WTC11 (cell line): ENCODE measurements around the gene KRTAP22-2. TPM values are rescaled to one million over a fixed set of nuclear protein-coding genes. Genes with fewer than 3 reads are reported as not detected.

Experiments used
- ATAC-seq: fragments of 200-7000 bp; cut with Tn5 transposase; 2 replicates; pipeline ENCODE4 v1.10.0; 2021; ENCODE audit warnings: mild to moderate bottlenecking, moderate library complexity
- CTCF ChIA-PET: fragments of 300-600 bp; sonication (Branson Sonifier 250); formaldehyde crosslinking; loops from one replicate; lab custom pipeline; 2021; ENCODE audit warnings: antibody characterized with exemption; lab: Charles Lee
- POLR2A ChIA-PET: fragments of 350-600 bp; sonication (Branson Sonifier 250); formaldehyde crosslinking; loops from one replicate; lab custom pipeline; 2021; ENCODE audit warnings: antibody characterized with exemption; lab: Charles Lee
- DNase-seq: peaks from one replicate; pipeline ENCODE4 v3.0.0; 2021; ENCODE audit warnings: low spot score
- H3K27ac Mint-ChIP-seq: 2 replicates; pipeline ENCODE4 v1.8.0; 2021; ENCODE audit warnings: mixed read lengths
- H3K27me3 Mint-ChIP-seq: 2 replicates; pipeline ENCODE4 v1.8.0; 2021; ENCODE audit warnings: low read depth, mild to moderate bottlenecking, moderate library complexity, mixed read lengths
- H3K36me3 Mint-ChIP-seq: 2 replicates; pipeline ENCODE4 v1.8.0; 2021; ENCODE audit warnings: mixed read lengths
- H3K4me1 Mint-ChIP-seq: 2 replicates; pipeline ENCODE4 v1.8.0; 2022; ENCODE audit warnings: mixed read lengths
- H3K4me3 Mint-ChIP-seq: 2 replicates; pipeline ENCODE4 v1.8.0; 2021; ENCODE audit warnings: mild to moderate bottlenecking, moderate library complexity, mixed read lengths
- H3K9me3 Mint-ChIP-seq: 2 replicates; pipeline ENCODE4 v1.8.0; 2021; ENCODE audit warnings: mixed read lengths
- FOXK1 ChIP-seq: sonication (generic); formaldehyde crosslinking; IDR thresholded peaks from 2 replicates; pipeline ENCODE4 v1.8.0; 2022; ENCODE audit warnings: mild to moderate bottlenecking, moderate library complexity, missing genetic modification reagents
- JAZF1 ChIP-seq: fragments of 250-450 bp; sonication (Bioruptor Pico); IDR thresholded peaks from 2 replicates; pipeline ENCODE4 v1.9.0; 2021; ENCODE audit warnings: moderate library complexity, mild to moderate bottlenecking, inconsistent platforms
- MXD4 ChIP-seq: fragments of 250-450 bp; sonication (Bioruptor Pico); IDR thresholded peaks from 2 replicates; pipeline ENCODE4 v1.8.0; 2021; ENCODE audit warnings: mild to moderate bottlenecking, moderate library complexity, borderline replicate concordance
- NFATC4 ChIP-seq: fragments of 250-450 bp; sonication (Bioruptor Pico); IDR thresholded peaks from 2 replicates; pipeline ENCODE4 v1.9.0; 2021; ENCODE audit warnings: mild to moderate bottlenecking
- NR3C1 ChIP-seq: sonication (generic); formaldehyde crosslinking; conservative IDR thresholded peaks from 2 replicates; pipeline ENCODE4 v1.8.1; 2023; ENCODE audit warnings: low read depth, mild to moderate bottlenecking, missing genetic modification reagents
- TEAD1 ChIP-seq: sonication (generic); formaldehyde crosslinking; IDR thresholded peaks from 2 replicates; pipeline ENCODE4 v1.8.0; 2022; ENCODE audit warnings: mild to moderate bottlenecking, missing genetic modification reagents
- ZNF219 ChIP-seq: sonication (generic); formaldehyde crosslinking; IDR thresholded peaks from 2 replicates; pipeline ENCODE4 v1.8.0; 2023; ENCODE audit warnings: missing genetic modification reagents, mild to moderate bottlenecking, borderline replicate concordance
- ZNF317 ChIP-seq: sonication (generic); formaldehyde crosslinking; IDR thresholded peaks from 2 replicates; pipeline ENCODE4 v1.8.1; 2023; ENCODE audit warnings: low read depth, mild to moderate bottlenecking, moderate library complexity, missing genetic modification reagents, borderline replicate concordance
- ZNF423 ChIP-seq: fragments of 250-450 bp; sonication (Bioruptor Pico); IDR thresholded peaks from 2 replicates; pipeline ENCODE4 v2.1.2; 2022; ENCODE audit warnings: mild to moderate bottlenecking, moderate library complexity
- ZNF671 ChIP-seq: fragments of 250-450 bp; sonication (Bioruptor Pico); IDR thresholded peaks from 2 replicates; pipeline ENCODE4 v1.8.0; 2021; ENCODE audit warnings: mild to moderate bottlenecking
- total RNA-seq: library from RNA; stranded (reverse); gene quantifications from 3 replicates; pipeline ENCODE4 v1.2.3, GENCODE V29; 2021
- TF ChIP-seq, protein P1 (sequence below): sonication (generic); formaldehyde crosslinking; IDR thresholded peaks from 2 replicates; pipeline ENCODE4 v1.8.0; 2022; ENCODE audit warnings: mild to moderate bottlenecking, missing genetic modification reagents
- TF ChIP-seq, protein P2 (sequence below): sonication (generic); formaldehyde crosslinking; IDR thresholded peaks from 2 replicates; pipeline ENCODE4 v1.8.1; 2023; ENCODE audit warnings: mild to moderate bottlenecking, missing genetic modification reagents
- TF ChIP-seq, protein P3 (sequence below): sonication (generic); formaldehyde crosslinking; IDR thresholded peaks from 2 replicates; pipeline ENCODE4 v1.8.1; 2023; ENCODE audit warnings: mild to moderate bottlenecking, missing genetic modification reagents
- TF ChIP-seq, protein P4 (sequence below): sonication (generic); formaldehyde crosslinking; IDR thresholded peaks from 2 replicates; pipeline ENCODE4 v1.8.0; 2023; ENCODE audit warnings: mild to moderate bottlenecking, missing genetic modification reagents
- TF ChIP-seq, protein P5 (sequence below): sonication (generic); formaldehyde crosslinking; IDR thresholded peaks from 2 replicates; pipeline ENCODE4 v1.8.0; 2023; ENCODE audit warnings: missing genetic modification reagents, mild to moderate bottlenecking, borderline replicate concordance
- TF ChIP-seq, protein P6 (sequence below): sonication (generic); formaldehyde crosslinking; IDR thresholded peaks from 2 replicates; pipeline ENCODE4 v1.8.0; 2022; ENCODE audit warnings: mild to moderate bottlenecking, missing genetic modification reagents
- TF ChIP-seq, protein P7 (sequence below): sonication (generic); formaldehyde crosslinking; IDR thresholded peaks from 2 replicates; pipeline ENCODE4 v1.8.0; 2023; ENCODE audit warnings: missing genetic modification reagents
- TF ChIP-seq, protein P8 (sequence below): sonication (generic); formaldehyde crosslinking; IDR thresholded peaks from 2 replicates; pipeline ENCODE4 v1.8.1; 2022; ENCODE audit warnings: missing genetic modification reagents, borderline replicate concordance

Gene KRTAP22-2
- total RNA-seq, 1 experiment from 2014 or later, result not detected

DNA sequence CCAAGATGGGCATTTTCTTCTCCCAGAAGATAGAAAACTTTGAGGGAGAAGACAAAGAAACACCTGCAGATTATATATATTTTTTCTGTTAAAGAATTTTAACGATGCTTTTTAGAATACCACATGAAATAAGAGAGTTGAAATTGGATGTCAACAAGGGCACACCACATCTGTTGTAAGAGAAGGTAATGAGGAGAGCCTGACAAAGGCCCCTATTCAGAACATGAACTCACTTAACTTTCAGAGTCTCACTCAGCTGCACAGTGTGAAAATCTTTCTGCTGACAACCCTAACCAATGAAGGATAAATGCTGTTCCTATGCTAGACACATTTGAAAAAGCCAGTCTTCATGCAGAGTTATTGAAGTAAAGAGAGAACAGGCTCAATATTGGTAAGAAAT lies 7.3 kb downstream of the KRTAP22-2 start:
- no peak overlapping the region for H3K4me3 Mint-ChIP-seq
- H3K36me3 Mint-ChIP-seq, result no peaks in the 10 kb centered on the region
- H3K9me3 Mint-ChIP-seq, result no peaks in the 10 kb centered on the region
- no peak for DNase-seq
- no peak overlapping the region for H3K27ac Mint-ChIP-seq
- no peaks in the 10 kb centered on the region for H3K4me1 Mint-ChIP-seq
- ATAC-seq, result no peak
- ChIA-PET CTCF (no interaction called here), POLR2A (no interaction called here)
- TF ChIP-seq, protein P1, sequence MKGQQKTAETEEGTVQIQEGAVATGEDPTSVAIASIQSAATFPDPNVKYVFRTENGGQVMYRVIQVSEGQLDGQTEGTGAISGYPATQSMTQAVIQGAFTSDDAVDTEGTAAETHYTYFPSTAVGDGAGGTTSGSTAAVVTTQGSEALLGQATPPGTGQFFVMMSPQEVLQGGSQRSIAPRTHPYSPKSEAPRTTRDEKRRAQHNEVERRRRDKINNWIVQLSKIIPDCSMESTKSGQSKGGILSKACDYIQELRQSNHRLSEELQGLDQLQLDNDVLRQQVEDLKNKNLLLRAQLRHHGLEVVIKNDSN (CRISPR knock-in tag), result no peak
- no peak for TF ChIP-seq JAZF1
- TF ChIP-seq TEAD1 (CRISPR knock-in tag), result no peak
- TF ChIP-seq, protein P2, sequence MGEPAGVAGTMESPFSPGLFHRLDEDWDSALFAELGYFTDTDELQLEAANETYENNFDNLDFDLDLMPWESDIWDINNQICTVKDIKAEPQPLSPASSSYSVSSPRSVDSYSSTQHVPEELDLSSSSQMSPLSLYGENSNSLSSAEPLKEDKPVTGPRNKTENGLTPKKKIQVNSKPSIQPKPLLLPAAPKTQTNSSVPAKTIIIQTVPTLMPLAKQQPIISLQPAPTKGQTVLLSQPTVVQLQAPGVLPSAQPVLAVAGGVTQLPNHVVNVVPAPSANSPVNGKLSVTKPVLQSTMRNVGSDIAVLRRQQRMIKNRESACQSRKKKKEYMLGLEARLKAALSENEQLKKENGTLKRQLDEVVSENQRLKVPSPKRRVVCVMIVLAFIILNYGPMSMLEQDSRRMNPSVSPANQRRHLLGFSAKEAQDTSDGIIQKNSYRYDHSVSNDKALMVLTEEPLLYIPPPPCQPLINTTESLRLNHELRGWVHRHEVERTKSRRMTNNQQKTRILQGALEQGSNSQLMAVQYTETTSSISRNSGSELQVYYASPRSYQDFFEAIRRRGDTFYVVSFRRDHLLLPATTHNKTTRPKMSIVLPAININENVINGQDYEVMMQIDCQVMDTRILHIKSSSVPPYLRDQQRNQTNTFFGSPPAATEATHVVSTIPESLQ, result no peak
- TF ChIP-seq, protein P3, sequence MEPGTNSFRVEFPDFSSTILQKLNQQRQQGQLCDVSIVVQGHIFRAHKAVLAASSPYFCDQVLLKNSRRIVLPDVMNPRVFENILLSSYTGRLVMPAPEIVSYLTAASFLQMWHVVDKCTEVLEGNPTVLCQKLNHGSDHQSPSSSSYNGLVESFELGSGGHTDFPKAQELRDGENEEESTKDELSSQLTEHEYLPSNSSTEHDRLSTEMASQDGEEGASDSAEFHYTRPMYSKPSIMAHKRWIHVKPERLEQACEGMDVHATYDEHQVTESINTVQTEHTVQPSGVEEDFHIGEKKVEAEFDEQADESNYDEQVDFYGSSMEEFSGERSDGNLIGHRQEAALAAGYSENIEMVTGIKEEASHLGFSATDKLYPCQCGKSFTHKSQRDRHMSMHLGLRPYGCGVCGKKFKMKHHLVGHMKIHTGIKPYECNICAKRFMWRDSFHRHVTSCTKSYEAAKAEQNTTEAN (CRISPR knock-in tag), result no peak
- TF ChIP-seq, protein P4, sequence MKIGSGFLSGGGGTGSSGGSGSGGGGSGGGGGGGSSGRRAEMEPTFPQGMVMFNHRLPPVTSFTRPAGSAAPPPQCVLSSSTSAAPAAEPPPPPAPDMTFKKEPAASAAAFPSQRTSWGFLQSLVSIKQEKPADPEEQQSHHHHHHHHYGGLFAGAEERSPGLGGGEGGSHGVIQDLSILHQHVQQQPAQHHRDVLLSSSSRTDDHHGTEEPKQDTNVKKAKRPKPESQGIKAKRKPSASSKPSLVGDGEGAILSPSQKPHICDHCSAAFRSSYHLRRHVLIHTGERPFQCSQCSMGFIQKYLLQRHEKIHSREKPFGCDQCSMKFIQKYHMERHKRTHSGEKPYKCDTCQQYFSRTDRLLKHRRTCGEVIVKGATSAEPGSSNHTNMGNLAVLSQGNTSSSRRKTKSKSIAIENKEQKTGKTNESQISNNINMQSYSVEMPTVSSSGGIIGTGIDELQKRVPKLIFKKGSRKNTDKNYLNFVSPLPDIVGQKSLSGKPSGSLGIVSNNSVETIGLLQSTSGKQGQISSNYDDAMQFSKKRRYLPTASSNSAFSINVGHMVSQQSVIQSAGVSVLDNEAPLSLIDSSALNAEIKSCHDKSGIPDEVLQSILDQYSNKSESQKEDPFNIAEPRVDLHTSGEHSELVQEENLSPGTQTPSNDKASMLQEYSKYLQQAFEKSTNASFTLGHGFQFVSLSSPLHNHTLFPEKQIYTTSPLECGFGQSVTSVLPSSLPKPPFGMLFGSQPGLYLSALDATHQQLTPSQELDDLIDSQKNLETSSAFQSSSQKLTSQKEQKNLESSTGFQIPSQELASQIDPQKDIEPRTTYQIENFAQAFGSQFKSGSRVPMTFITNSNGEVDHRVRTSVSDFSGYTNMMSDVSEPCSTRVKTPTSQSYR (CRISPR knock-in tag), result no peak
- TF ChIP-seq MXD4 (CRISPR knock-in tag), result no peak
- TF ChIP-seq ZNF423 (CRISPR knock-in tag), result no peak
- TF ChIP-seq, protein P5, sequence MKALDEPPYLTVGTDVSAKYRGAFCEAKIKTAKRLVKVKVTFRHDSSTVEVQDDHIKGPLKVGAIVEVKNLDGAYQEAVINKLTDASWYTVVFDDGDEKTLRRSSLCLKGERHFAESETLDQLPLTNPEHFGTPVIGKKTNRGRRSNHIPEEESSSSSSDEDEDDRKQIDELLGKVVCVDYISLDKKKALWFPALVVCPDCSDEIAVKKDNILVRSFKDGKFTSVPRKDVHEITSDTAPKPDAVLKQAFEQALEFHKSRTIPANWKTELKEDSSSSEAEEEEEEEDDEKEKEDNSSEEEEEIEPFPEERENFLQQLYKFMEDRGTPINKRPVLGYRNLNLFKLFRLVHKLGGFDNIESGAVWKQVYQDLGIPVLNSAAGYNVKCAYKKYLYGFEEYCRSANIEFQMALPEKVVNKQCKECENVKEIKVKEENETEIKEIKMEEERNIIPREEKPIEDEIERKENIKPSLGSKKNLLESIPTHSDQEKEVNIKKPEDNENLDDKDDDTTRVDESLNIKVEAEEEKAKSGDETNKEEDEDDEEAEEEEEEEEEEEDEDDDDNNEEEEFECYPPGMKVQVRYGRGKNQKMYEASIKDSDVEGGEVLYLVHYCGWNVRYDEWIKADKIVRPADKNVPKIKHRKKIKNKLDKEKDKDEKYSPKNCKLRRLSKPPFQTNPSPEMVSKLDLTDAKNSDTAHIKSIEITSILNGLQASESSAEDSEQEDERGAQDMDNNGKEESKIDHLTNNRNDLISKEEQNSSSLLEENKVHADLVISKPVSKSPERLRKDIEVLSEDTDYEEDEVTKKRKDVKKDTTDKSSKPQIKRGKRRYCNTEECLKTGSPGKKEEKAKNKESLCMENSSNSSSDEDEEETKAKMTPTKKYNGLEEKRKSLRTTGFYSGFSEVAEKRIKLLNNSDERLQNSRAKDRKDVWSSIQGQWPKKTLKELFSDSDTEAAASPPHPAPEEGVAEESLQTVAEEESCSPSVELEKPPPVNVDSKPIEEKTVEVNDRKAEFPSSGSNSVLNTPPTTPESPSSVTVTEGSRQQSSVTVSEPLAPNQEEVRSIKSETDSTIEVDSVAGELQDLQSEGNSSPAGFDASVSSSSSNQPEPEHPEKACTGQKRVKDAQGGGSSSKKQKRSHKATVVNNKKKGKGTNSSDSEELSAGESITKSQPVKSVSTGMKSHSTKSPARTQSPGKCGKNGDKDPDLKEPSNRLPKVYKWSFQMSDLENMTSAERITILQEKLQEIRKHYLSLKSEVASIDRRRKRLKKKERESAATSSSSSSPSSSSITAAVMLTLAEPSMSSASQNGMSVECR (CRISPR knock-in tag), result no peak
- TF ChIP-seq FOXK1, result no peak
- TF ChIP-seq, protein P6, sequence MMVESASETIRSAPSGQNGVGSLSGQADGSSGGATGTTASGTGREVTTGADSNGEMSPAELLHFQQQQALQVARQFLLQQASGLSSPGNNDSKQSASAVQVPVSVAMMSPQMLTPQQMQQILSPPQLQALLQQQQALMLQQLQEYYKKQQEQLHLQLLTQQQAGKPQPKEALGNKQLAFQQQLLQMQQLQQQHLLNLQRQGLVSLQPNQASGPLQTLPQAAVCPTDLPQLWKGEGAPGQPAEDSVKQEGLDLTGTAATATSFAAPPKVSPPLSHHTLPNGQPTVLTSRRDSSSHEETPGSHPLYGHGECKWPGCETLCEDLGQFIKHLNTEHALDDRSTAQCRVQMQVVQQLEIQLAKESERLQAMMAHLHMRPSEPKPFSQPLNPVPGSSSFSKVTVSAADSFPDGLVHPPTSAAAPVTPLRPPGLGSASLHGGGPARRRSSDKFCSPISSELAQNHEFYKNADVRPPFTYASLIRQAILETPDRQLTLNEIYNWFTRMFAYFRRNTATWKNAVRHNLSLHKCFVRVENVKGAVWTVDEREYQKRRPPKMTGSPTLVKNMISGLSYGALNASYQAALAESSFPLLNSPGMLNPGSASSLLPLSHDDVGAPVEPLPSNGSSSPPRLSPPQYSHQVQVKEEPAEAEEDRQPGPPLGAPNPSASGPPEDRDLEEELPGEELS (CRISPR knock-in tag), result no peak
- TF ChIP-seq, protein P7, sequence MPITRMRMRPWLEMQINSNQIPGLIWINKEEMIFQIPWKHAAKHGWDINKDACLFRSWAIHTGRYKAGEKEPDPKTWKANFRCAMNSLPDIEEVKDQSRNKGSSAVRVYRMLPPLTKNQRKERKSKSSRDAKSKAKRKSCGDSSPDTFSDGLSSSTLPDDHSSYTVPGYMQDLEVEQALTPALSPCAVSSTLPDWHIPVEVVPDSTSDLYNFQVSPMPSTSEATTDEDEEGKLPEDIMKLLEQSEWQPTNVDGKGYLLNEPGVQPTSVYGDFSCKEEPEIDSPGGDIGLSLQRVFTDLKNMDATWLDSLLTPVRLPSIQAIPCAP, result no peak
- TF ChIP-seq NFATC4, result no peak
- TF ChIP-seq ZNF219 (CRISPR knock-in tag), result no peak
- no peak for TF ChIP-seq ZNF317 (CRISPR knock-in tag)
- no peak for TF ChIP-seq NR3C1
- TF ChIP-seq, protein P8, sequence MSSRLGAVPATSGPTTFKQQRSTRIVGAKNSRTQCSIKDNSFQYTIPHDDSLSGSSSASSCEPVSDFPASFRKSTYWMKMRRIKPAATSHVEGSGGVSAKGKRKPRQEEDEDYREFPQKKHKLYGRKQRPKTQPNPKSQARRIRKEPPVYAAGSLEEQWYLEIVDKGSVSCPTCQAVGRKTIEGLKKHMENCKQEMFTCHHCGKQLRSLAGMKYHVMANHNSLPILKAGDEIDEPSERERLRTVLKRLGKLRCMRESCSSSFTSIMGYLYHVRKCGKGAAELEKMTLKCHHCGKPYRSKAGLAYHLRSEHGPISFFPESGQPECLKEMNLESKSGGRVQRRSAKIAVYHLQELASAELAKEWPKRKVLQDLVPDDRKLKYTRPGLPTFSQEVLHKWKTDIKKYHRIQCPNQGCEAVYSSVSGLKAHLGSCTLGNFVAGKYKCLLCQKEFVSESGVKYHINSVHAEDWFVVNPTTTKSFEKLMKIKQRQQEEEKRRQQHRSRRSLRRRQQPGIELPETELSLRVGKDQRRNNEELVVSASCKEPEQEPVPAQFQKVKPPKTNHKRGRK (CRISPR knock-in tag), result no peak
- no peak for TF ChIP-seq ZNF671 (CRISPR knock-in tag)
- no peaks in the 10 kb centered on the region for H3K27me3 Mint-ChIP-seq
